ENCODE measurements around the gene CACNA1E.

DNA sequence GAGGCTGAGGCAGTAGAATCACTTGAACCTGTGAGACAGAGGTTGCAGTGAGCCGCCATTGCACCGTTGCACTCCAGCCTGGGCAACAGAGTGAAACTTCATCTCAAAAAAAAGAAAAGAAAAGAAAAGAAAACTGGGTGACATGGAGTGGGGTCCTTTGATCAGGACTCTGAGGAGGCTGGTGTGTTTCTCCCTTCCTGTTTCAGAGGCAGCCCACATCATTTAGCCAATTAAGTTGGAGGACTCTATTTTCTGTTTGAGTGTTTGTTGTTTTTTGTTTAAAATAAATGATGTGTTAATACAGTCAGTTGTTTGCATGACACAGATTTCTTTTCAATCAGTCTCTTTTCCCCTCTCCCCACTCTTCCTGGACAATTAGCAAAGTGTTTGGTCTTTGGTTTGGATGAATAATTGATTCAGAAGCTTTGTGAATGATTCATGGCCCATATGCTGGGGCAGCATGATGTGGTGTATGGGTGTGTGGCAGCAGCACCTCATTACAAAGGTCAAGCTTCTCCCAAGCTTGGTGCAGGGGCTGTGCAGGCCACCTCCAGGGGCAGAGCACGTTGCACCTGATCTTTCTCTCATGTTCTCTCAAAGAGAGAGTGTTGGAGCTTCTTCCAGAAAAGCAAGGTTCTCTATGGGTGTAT is 48.8 kb downstream of the CACNA1E start:
- no peak for TF ChIP-seq POLR2A (IDR thresholded peaks at IDR 0.05)
- TF ChIP-seq, protein P1, sequence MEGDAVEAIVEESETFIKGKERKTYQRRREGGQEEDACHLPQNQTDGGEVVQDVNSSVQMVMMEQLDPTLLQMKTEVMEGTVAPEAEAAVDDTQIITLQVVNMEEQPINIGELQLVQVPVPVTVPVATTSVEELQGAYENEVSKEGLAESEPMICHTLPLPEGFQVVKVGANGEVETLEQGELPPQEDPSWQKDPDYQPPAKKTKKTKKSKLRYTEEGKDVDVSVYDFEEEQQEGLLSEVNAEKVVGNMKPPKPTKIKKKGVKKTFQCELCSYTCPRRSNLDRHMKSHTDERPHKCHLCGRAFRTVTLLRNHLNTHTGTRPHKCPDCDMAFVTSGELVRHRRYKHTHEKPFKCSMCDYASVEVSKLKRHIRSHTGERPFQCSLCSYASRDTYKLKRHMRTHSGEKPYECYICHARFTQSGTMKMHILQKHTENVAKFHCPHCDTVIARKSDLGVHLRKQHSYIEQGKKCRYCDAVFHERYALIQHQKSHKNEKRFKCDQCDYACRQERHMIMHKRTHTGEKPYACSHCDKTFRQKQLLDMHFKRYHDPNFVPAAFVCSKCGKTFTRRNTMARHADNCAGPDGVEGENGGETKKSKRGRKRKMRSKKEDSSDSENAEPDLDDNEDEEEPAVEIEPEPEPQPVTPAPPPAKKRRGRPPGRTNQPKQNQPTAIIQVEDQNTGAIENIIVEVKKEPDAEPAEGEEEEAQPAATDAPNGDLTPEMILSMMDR (IDR thresholded peaks at IDR 0.05) = no peak

Data from lower leg skin (tissue), 3 donors.